Prostate gland (tissue), 2 donors: ENCODE measurements around the gene SKAP2.

ENCODE experiments used
- POLR2A ChIP-seq: fragments of 450-650 bp; IDR thresholded peaks from one replicate; pipeline ENCODE4 v1.6.1; 2016; ENCODE audit warnings: antibody characterized with exemption, mild to moderate bottlenecking
- TF ChIP-seq, protein P1 (sequence below), 4 experiments: fragments of 200-600 bp in 2 of 4; fragments of 450-650 bp in 2 of 4; sonication (generic) in 2 of 4; IDR thresholded peaks; 1 replicate in 3 of 4; 2 replicates in 1 of 4; pipeline ENCODE4 v1.5.1; 2016 to 2019; ENCODE audit warnings: antibody characterized with exemption in 4 of 4, mild to moderate bottlenecking in 2 of 4, moderate library complexity in 2 of 4

DNA sequence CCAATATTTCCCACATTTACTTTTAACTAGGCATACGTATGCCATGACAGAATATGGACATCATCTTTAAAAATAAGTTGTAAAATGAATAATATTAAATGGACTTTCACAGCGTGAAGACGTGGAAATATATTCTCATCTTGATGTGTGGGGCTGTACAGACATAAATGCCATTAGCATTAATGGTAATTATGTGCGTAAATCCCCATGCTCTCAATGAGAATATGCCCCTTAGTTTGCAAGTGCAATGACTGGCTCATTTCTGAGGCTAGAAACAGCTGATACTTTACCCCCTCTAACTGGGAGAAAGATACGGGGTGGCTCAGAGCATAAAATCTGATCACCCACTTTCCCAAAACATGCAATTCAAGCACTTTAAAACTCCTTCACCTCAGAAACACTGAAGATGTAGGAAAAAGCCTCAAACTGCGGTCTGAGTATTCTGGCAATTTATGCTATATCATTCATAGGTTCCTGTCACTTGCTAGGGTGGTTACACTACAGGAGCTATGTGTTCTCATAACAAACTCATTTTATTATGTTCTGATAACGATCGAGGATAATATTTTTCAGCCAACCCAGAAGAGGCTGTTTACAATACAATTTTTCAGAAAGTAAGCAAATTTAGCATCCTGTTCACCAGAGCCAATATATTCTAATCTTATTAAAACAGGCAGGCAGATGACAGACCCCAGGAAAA is 211.8 kb downstream of the SKAP2 start:
- TF ChIP-seq, protein P1, sequence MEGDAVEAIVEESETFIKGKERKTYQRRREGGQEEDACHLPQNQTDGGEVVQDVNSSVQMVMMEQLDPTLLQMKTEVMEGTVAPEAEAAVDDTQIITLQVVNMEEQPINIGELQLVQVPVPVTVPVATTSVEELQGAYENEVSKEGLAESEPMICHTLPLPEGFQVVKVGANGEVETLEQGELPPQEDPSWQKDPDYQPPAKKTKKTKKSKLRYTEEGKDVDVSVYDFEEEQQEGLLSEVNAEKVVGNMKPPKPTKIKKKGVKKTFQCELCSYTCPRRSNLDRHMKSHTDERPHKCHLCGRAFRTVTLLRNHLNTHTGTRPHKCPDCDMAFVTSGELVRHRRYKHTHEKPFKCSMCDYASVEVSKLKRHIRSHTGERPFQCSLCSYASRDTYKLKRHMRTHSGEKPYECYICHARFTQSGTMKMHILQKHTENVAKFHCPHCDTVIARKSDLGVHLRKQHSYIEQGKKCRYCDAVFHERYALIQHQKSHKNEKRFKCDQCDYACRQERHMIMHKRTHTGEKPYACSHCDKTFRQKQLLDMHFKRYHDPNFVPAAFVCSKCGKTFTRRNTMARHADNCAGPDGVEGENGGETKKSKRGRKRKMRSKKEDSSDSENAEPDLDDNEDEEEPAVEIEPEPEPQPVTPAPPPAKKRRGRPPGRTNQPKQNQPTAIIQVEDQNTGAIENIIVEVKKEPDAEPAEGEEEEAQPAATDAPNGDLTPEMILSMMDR (IDR thresholded peaks at IDR 0.05): no peak
- no peak for TF ChIP-seq POLR2A
